Cardiac muscle cell (in vitro differentiated cells and primary cell): ENCODE data around the gene ENPEP. TPM values are rescaled to one million over a fixed set of nuclear protein-coding genes. Genes with fewer than 3 reads are reported as not detected.

Source experiments
- DNase-seq, 2 donors: peaks; one replicate each; pipeline versions ENCODE4 v3.0.0 to v3.0.0-alpha.2; 2010 to 2017; ENCODE audit warnings: low read depth in 1 of 2, low spot score in 1 of 2
- H3K27ac ChIP-seq: fragments of 200-600 bp; sonication (generic); 2 replicates; pipeline ENCODE4 v1.5.1; 2016
- H3K27me3 ChIP-seq: fragments of 200-600 bp; sonication (generic); 2 replicates; pipeline ENCODE4 v1.6.0; 2016; ENCODE audit warnings: control low read depth
- H3K36me3 ChIP-seq: fragments of 200-600 bp; sonication (generic); 2 replicates; pipeline ENCODE4 v1.5.1; 2016; ENCODE audit warnings: control low read depth
- H3K4me1 ChIP-seq: fragments of 200-600 bp; sonication (generic); 2 replicates; pipeline ENCODE4 v1.8.1; 2017; ENCODE audit warnings: low read depth, mild to moderate bottlenecking, mixed run types
- H3K4me3 ChIP-seq: fragments of 200-600 bp; sonication (generic); 2 replicates; pipeline ENCODE4 v1.5.1; 2016; ENCODE audit warnings: mild to moderate bottlenecking
- H3K9me3 ChIP-seq: fragments of 200-600 bp; sonication (generic); 2 replicates; pipeline ENCODE4 v1.5.1; 2017; ENCODE audit warnings: low read depth, mild to moderate bottlenecking, control low read depth
- polyA plus RNA-seq: library from polyadenylated mRNA; unstranded; fragments of >200 nt; fragmentation: Nextera tagmentation; extraction: Ambion mirVana; gene quantifications from 2 replicates; pipeline ENCODE4 v1.2.1, GENCODE V29; 2016
- total RNA-seq: library from RNA; depleted of rRNA; stranded (reverse); fragments of >200 nt; gene quantifications from 2 replicates; pipeline ENCODE4 v1.2.3, GENCODE V29; 2016
- TF ChIP-seq, protein P1 (sequence below): IDR thresholded peaks from 2 replicates; pipeline ENCODE4 v1.5.1; 2012; ENCODE audit warnings: low read depth, mild to moderate bottlenecking, low read length

Gene ENPEP
- total and polyA plus RNA-seq, 2 experiments from 2014 or later: 4.6 to 5.5 TPM

DNA sequence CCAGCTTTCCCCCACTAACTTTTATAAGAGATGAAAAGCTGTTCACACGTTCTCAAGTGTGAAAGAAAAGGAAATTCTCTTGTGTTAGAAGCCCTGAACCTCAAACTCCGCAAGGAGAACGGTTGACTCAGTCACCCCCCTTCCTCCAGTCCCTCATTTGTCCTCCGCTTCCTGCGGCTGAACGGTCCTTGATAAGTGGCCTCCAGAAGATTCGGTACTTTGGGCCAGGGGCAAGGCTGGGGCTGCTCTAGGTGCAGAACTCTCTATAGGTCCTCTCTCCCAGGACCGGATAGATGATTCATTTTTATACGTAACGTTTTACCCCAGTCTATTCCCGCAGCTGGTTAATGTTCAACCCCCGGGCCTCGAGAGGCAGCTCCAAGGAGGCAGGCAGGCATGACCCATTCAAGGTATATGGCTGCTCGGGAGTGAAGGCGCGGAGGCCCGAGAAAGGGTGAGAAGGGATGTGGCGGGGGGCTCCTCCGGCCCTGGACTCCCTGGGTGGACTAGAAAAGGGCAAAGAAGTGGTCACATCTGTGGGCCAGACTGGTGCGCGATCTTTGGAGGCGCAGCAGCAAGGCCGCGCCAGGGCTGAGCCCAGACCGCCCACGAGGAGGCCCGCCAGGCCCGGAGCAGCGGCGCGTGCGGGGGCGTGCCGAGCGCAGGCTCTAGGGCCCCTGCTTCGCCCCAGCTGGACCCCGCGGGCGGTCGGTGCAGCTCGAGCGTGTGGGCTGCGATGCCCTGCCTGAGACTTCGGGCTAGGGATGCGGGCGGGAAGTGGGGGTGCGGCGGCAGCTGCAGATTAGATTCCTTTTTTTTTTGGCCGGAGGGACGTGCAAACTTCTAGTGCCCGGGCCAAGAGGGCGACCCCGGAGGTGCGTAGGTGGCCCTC lies 135.2 kb downstream of the ENPEP start:
- H3K9me3 ChIP-seq: no peaks in the 10 kb centered on the region
- H3K4me1 ChIP-seq: peaks cover 13% of the 10 kb centered on the region
- H3K27me3 ChIP-seq: peaks cover 68% of the 10 kb centered on the region
- DNase-seq: no peak
- H3K36me3 ChIP-seq: no peaks in the 10 kb centered on the region
- TF ChIP-seq, protein P1, sequence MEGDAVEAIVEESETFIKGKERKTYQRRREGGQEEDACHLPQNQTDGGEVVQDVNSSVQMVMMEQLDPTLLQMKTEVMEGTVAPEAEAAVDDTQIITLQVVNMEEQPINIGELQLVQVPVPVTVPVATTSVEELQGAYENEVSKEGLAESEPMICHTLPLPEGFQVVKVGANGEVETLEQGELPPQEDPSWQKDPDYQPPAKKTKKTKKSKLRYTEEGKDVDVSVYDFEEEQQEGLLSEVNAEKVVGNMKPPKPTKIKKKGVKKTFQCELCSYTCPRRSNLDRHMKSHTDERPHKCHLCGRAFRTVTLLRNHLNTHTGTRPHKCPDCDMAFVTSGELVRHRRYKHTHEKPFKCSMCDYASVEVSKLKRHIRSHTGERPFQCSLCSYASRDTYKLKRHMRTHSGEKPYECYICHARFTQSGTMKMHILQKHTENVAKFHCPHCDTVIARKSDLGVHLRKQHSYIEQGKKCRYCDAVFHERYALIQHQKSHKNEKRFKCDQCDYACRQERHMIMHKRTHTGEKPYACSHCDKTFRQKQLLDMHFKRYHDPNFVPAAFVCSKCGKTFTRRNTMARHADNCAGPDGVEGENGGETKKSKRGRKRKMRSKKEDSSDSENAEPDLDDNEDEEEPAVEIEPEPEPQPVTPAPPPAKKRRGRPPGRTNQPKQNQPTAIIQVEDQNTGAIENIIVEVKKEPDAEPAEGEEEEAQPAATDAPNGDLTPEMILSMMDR: no peak
- no peak overlapping the region for H3K4me3 ChIP-seq
- no peak overlapping the region for H3K27ac ChIP-seq

DNA sequence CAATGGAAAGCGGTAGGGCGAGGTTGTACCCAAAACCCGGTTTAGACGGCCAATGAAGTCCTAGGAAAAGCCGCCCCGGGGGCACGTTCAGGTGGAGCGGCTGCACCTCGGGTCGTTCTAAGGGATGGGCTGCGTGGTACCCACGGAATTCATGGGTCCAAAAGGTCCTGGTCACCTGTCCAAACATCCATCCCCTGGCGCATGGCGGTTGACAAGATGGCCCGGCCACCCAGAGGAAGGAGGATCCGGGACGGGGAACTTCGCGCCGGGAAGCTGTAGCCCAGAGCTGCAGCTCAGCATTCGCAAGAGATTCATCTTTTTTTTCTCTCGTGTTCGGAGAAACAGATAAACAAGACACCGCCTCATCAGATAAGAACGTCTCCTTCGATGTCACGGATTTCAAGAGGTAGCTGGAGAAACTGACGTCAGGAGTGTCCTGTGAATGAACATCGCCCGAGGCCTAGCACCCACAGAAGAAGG lies 136.1 kb downstream of the ENPEP start:
- TF ChIP-seq, protein P1: no peak
- no peak overlapping the region for H3K4me3 ChIP-seq
- H3K27me3 ChIP-seq: peaks cover 76% of the 10 kb centered on the region
- DNase-seq: no peak
- no peaks in the 10 kb centered on the region for H3K36me3 ChIP-seq
- no peaks in the 10 kb centered on the region for H3K9me3 ChIP-seq
- peaks cover 13% of the 10 kb centered on the region for H3K4me1 ChIP-seq
- no peak overlapping the region for H3K27ac ChIP-seq

DNA sequence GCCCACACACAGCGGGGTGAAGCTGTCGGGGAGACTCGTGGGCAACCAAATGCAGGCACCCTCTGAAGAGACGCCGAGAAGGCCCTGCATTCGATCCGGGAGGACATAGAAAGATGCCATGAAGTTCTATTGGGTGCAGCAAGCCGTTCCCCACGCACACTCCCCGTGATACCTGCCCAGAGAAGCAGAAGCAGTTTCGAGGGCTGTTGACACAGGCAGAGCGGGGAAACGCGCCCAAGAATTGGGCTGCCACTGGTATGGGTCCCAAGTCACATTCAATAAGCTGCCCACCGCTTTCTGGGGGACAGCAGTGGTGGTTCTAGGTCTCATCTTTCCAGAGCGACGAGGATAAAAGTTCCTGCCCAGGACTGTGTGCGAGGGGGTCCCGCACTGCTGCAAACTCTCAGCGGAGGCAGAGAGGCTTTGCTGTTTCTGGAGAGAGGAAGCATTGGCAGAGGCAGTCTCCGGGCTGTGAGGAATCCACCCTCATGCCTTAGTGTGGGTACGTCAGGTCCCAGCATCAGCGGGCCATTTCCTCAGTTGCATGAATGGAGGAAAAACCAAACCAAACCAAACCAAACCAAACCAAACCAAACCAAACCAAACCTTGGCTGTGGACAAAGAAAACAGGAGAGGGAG lies 136.8 kb downstream of the ENPEP start:
- Histone ChIP-seq H3K27ac (no peak overlapping the region), H3K9me3 (no peaks in the 10 kb centered on the region), H3K4me3 (no peak overlapping the region), H3K27me3 (peaks cover 84% of the 10 kb centered on the region), H3K36me3 (no peaks in the 10 kb centered on the region), H3K4me1 (peaks cover 13% of the 10 kb centered on the region)
- TF ChIP-seq, protein P1: no peak
- no peak for DNase-seq

DNA sequence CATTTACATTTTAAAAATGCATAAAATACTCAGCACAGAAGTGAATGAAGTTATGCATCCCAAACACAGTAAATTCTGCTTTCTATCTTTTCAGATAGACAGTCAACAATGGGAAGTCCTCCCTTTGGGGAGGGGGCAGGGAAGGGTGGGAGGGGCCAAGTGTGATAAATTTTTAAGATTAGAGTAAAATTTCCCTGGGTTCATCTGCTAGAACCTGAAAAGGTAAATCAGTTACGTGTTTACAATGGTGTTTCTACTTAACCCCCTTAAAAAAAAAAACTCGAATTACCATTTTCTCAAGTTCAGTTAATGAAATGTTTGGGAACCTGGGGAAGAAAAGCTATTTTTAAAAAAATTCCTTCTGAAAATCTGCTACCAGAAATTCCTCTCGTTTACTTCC lies 137.8 kb downstream of the ENPEP start:
- DNase-seq: no peak
- H3K36me3 ChIP-seq: no peaks in the 10 kb centered on the region
- no peaks in the 10 kb centered on the region for H3K9me3 ChIP-seq
- TF ChIP-seq, protein P1: no peak
- H3K27me3 ChIP-seq: peaks cover 94% of the 10 kb centered on the region
- H3K4me3 ChIP-seq: no peak overlapping the region
- peaks cover 13% of the 10 kb centered on the region for H3K4me1 ChIP-seq
- no peak overlapping the region for H3K27ac ChIP-seq

DNA sequence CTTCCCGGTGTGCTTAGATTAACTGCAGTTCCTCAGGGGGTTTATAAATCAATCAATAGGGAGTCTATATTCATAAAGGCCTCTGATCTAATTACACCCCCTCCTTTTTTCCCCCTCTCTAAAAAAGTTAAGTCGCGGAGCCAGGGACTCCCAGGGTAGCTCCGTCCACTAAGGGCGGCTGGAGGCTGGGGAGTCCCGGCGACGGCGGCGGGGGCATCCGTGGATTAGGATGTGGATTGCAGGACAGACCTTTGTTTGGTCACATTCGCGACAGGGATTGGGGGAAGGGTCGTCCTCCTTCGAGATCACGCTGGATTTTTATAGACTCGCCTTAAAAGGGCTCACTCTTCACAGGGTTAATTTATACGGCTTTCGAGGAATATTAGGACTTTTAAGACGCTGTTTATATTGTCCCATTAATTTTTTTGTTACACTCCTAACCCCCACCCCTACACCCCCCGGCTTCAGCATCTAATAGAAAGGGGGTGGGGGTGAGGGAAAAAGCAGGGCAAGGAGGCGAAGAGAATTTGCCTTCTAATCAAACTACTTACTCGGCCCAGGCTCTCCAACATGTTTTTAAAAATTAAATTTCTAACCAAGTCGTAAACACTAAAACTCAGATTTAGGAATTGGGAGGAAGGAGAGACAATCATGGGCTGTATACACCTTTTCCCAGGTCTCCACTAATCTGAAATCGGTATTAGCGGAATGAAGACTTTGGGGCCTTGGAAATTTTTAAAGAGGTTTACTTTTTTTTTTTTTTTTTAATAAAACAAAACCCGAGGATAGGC lies 138.4 kb downstream of the ENPEP start:
- Histone ChIP-seq H3K27me3 (peaks cover 99% of the 10 kb centered on the region), H3K4me1 (peaks cover 8% of the 10 kb centered on the region), H3K36me3 (no peaks in the 10 kb centered on the region), H3K4me3 (no peak overlapping the region), H3K27ac (no peak overlapping the region), H3K9me3 (no peaks in the 10 kb centered on the region)
- DNase-seq: no peak
- TF ChIP-seq, protein P1: no peak
